Left ventricle myocardium superior (tissue), 1 donor: ENCODE data around the gene KIF26A. TPM values are rescaled to one million over a fixed set of nuclear protein-coding genes. Genes with fewer than 3 reads are reported as not detected.

Experiments used
- ATAC-seq: fragments of 200-7000 bp; cut with Tn5 transposase; one replicate; pipeline ENCODE4 v1.9.1; 2020; ENCODE audit warnings: mild to moderate bottlenecking, moderate library complexity
- DNase-seq: peaks from one replicate; pipeline ENCODE4 v3.0.0-alpha.2; 2020
- intact Hi-C: fragments of 100-400 bp; cut with micrococcal nuclease; formaldehyde crosslinking; loops from one replicate; pipeline ENCODE4 v1.11.0; 2022
- total RNA-seq: library from RNA; stranded (reverse); fragmentation: NEBNext Ultra II Directional; extraction: Animal tissue kit (Norgen Biotek cat#: 25700); gene quantifications from one replicate; pipeline ENCODE4 v1.2.1, GENCODE V29; 2021
- donor health status: DM: no; HTN: yes; CAD: no; lungs with severe emphysema.

The KIF26A gene
- total RNA-seq, 1 donor from 2014 or later: 6.0 TPM

GRCh38 chr14:104164041-104164440, 25.7 kb downstream of the KIF26A start:
- intact Hi-C loops: no loop called here
- ATAC-seq (no peak), DNase-seq (no peak)

DNA sequence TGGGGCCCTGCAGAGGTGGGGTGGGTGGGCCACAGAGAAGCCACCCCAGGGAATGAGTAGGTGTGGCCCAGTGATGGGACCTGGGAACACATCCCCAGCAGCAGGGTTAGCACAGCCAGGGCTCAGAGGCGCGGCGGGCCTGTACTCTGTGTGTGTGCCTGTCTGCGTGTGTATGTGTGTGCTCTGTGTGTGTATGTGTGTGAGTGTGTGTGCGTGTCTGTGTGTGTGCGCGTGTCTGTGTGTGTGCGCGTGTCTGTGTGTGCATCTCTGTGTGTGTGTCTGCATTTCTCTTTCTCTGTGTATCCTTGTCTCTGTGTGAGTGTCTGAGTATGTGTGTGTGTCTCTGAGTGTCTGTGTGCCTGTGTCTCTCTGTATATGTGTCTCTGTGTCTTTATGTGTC, 26.1 kb downstream of the KIF26A start:
- ATAC-seq (no peak), DNase-seq (no peak)
- intact Hi-C loops: no loop called here

GRCh38 chr14:104166698-104167097, 28.3 kb downstream of the KIF26A start:
- DNase-seq (no peak), ATAC-seq (no peak)
- intact Hi-C loops: no loop called here

DNA sequence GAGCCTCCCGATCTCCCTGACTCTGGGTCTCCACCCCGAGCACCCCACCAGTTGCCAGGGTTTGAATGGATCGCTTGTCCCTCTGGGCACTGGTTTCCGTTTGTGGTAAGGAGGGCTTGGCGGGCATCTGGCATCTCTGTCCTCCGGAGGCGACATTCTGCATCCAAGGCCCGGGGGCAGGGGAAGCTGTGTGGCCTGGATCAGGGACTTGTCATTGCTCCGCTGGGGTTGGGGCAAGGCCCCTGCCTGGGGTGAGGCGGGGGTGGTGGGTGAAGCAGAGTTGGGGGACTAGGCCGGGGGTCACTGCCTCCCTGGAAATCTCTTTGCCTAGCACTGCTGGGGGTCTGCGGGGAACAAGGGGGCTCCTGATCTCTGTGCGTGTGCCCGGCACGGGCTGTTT, 30.2 kb downstream of the KIF26A start:
- intact Hi-C loops: no loop called here
- no peak for ATAC-seq
- no peak for DNase-seq

GRCh38 chr14:104169005-104169698, 30.8 kb downstream of the KIF26A start:
- DNase-seq: no peak
- ATAC-seq: no peak
- intact Hi-C loops: no loop called here

- peak; percentile 61 for ATAC-seq
- DNase-seq: peak; percentile 54
- intact Hi-C loops: no loop called here
Observed at GRCh38 chr14:104169699-104170479, 31.5 kb downstream of the KIF26A start.

DNA sequence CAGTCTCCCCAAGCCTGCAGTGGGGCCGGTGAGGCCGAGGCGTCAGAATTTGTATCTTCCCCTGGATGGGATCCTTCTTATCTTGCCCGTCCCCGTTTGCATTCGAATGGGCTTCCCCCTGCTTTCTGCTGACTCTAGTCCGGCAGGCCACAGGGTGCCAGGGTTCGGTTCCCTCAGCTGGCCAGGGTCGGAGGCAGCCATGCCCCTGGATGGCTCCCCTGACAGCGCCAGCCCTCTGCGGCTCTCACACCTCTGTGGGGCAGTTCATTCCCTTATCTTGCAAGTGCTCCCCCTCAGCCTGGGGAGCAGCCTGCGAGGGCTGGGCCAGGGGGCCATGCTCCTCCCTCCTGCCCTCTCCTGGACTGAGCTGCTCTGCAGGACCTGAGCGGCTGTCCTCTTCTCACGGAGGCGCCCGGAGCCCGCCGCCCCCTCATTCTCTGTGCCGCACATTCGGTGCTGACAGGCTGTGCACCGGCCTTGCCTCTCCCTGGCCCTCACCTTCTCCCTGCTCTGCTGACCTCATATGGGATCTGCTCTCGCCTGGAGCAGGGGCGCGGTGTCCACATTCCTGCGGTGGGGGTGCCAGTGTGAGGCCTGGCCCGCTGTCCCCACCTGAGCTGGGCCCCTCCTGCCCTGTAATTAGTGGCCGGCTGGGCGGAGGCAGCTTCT, 32.8 kb downstream of the KIF26A start:
- intact Hi-C loops: no loop called here
- DNase-seq: no peak
- ATAC-seq: no peak

- intact Hi-C loops: no loop called here
- DNase-seq: peak; percentile 55
- ATAC-seq: peak; percentile 30
Observed at GRCh38 chr14:104171895-104172294, 33.5 kb downstream of the KIF26A start.

DNA sequence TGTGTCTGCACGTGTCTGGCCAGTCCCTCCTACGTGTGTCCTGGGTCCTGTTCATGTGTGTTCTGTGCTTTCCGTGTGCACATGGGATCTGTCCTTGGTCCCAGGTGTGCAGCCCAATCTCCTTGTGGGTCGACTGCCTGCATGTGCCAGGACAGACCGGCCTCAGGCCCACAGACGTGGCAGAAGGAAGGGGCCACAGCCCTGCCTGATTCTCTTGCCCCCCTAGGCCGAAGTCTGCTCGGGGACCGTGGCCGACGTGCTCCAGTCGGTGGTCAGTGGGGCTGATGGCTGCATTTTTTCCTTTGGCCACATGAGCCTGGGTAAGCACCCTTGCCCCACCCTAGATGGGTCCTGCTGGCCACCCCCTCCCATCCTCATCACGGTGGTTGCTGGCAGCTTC, 34.0 kb downstream of the KIF26A start:
- intact Hi-C loops: no loop called here
- ATAC-seq: no peak
- no peak for DNase-seq

- no peak for DNase-seq
- intact Hi-C loops: no loop called here
- ATAC-seq: no peak
Observed at GRCh38 chr14:104172880-104173279, 34.5 kb downstream of the KIF26A start.

- ATAC-seq (no peak), DNase-seq (no peak)
- intact Hi-C loops: no loop called here
Observed at GRCh38 chr14:104174051-104174450, 35.7 kb downstream of the KIF26A start.

DNA sequence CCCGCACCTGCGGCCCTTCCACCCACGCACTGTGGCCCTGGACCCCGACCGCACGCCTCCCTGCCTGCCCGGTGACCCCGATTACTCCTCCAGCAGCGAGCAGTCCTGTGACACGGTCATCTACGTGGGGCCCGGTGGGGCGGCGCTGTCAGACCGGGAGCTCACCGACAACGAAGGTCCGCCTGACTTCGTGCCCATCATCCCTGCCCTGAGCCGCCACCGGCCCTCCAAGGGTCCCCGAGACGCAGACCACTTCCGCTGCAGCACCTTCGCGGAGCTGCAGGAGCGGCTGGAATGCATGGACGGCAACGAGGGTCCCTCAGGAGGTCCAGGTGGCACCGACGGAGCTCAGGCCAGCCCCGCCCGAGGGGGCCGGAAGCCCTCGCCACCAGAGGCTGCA, 36.7 kb downstream of the KIF26A start:
- intact Hi-C loops: no loop called here
- ATAC-seq (no peak), DNase-seq (no peak)

DNA sequence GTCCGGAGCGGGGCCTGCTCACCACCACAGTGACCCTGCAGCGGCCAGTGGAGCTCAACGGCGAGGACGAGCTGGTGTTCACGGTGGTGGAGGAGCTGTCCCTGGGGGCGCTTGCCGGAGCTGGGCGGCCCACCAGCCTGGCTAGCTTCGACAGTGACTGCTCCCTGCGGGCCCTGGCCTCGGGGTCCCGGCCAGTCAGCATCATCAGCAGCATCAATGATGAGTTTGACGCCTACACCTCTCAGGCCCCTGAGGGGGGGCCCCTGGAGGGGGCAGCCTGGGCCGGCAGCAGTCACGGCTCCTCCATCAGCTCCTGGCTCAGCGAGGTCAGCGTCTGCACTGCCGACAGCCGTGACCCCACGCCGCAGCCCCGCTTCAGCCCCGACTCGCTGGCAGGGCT, 37.4 kb downstream of the KIF26A start:
- intact Hi-C loops: no loop called here
- ATAC-seq: no peak
- no peak for DNase-seq

GRCh38 chr14:104176611-104177010, 38.2 kb downstream of the KIF26A start:
- intact Hi-C loops: no loop called here

GRCh38 chr14:104177411-104177810, 39.0 kb downstream of the KIF26A start:
- no peak for DNase-seq
- no peak for ATAC-seq
- intact Hi-C loops: no loop called here

More at GRCh38 chr14:104176611-104177010, 38.2 kb downstream of the KIF26A start:
- ATAC-seq: no peak
- no peak for DNase-seq

- ATAC-seq (peak; percentile 86), DNase-seq (peak; percentile 76)
- intact Hi-C loops: no loop called here
Observed at GRCh38 chr14:104178279-104178678, 39.9 kb downstream of the KIF26A start.

GRCh38 chr14:104179126-104179525, 40.7 kb downstream of the KIF26A start:
- intact Hi-C loops: no loop called here
- ATAC-seq (no peak), DNase-seq (no peak)

DNA sequence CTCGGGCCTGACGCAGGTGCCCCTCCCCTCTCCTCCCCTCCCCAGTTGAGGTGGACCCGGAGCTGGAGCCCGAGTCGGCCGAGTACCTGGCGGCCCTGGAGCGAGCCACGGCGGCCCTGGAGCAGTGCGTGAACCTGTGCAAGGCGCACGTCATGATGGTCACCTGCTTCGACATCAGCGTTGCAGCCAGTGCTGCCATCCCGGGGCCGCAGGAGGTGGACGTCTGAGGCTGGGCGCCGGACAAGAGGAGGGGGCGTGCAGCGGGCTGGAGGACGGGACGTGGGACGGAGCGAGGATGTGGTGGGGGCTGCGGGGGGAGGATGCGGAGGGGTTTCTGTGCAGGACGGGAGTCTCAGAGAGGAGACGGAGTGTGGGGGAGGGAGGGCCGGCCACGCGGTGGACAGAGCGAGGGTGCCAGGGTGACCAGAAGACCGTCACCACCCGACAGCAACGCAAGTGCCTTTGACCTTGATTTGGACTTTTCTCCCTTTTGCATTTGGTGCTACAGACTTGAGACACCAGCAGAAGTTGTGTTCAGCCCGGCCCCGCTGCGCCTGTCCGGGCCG, 41.3 kb downstream of the KIF26A start:
- ATAC-seq (no peak), DNase-seq (no peak)
- intact Hi-C loops: no loop called here

- intact Hi-C loops: no loop called here
- ATAC-seq (no peak), DNase-seq (no peak)
Observed at GRCh38 chr14:104180561-104181165, 42.3 kb downstream of the KIF26A start.
